Suprapubic skin (tissue), 4 donors: ENCODE data around the gene SRGAP1. TPM values are rescaled to one million over a fixed set of nuclear protein-coding genes. Genes with fewer than 3 reads are reported as not detected.

Experiments
- DNase-seq, 2 donors: peaks; one replicate each; pipeline ENCODE4 v3.0.0-alpha.2; 2019; ENCODE audit warnings: low spot score in 2 of 2
- H3K27ac ChIP-seq: fragments of 200-600 bp; sonication (generic); one replicate; pipeline ENCODE4 v1.5.1; 2019
- H3K27me3 ChIP-seq: fragments of 200-600 bp; sonication (generic); one replicate; pipeline ENCODE4 v1.5.1; 2019
- H3K36me3 ChIP-seq: fragments of 200-600 bp; sonication (generic); one replicate; pipeline ENCODE4 v1.5.1; 2019
- H3K4me1 ChIP-seq: fragments of 200-600 bp; sonication (generic); one replicate; pipeline ENCODE4 v1.5.1; 2019
- H3K4me3 ChIP-seq: fragments of 200-600 bp; sonication (generic); one replicate; pipeline ENCODE4 v1.5.1; 2019; ENCODE audit warnings: mild to moderate bottlenecking
- H3K9me3 ChIP-seq: fragments of 200-600 bp; sonication (generic); one replicate; pipeline ENCODE4 v1.5.1; 2019
- EP300 ChIP-seq: sonication (generic); formaldehyde crosslinking; IDR thresholded peaks from one replicate; pipeline ENCODE4 v1.6.1; 2017; ENCODE audit warnings: antibody characterized with exemption
- POLR2A ChIP-seq, 2 donors: fragments of 450-650 bp; IDR thresholded peaks; one replicate each; pipeline ENCODE4 v1.6.1; 2017; ENCODE audit warnings: antibody characterized with exemption in 2 of 2, mild to moderate bottlenecking in 2 of 2, moderate library complexity in 2 of 2
- POLR2AphosphoS5 ChIP-seq, 3 donors: sonication (generic); formaldehyde crosslinking; IDR thresholded peaks; one replicate each; pipeline ENCODE4 v1.6.1; 2017; ENCODE audit warnings: antibody characterized with exemption in 3 of 3
- WGBS: methylation state at CpG from one replicate; pipeline ENCODE4 v1.1.5; 2018; 5-methylcytosine and 5-hydroxymethylcytosine counted together
- total RNA-seq, 4 donors: library from RNA; depleted of rRNA; stranded (reverse); fragments of >200 nt; gene quantifications; one replicate each; pipeline ENCODE4 v1.1.0, GENCODE V29; 2016
- TF ChIP-seq, protein P1 (sequence below), 2 donors: fragments of 200-600 bp in 1 of 2; fragments of 450-650 bp in 1 of 2; sonication (generic) in 1 of 2; IDR thresholded peaks; one replicate each; pipeline ENCODE4 v1.5.1; 2016 to 2019; ENCODE audit warnings: antibody characterized with exemption in 2 of 2, mild to moderate bottlenecking in 1 of 2, moderate library complexity in 1 of 2

Gene SRGAP1
- total RNA-seq, 4 donors from 2014 or later = 8.4 to 10.9 (median 9.8) TPM

DNA sequence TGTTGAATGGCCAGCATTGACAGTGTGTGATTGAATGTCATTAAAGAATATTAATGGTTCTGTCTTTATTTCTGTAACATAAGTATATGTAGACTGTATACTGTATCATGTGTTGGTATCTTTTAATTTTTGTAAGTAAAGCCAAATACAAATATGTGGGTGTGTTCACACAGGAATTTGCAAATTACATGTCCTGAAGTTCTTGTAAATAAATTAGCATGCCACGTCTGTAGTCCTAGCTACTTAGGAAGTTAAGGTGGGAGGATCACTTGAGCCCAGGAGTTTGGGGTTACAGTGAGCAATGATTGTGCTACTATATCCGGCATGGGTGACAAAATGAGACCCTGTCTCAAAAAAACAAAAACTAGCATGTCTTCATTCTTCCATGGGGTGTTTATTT, 278.5 kb downstream of the SRGAP1 start:
- peaks cover 6% of the 10 kb centered on the region for H3K36me3 ChIP-seq
- H3K9me3 ChIP-seq = no peaks in the 10 kb centered on the region
- WGBS = 67% methylated on average over 2 of the region's 2 CpGs
- no peak overlapping the region for H3K27ac ChIP-seq
- H3K4me3 ChIP-seq = no peak overlapping the region
- H3K4me1 ChIP-seq = no peaks in the 10 kb centered on the region
- H3K27me3 ChIP-seq = no peaks in the 10 kb centered on the region
- TF ChIP-seq EP300 (no peak), POLR2AphosphoS5 (IDR thresholded peaks at IDR 0.05) (no peak), POLR2A (IDR thresholded peaks at IDR 0.05) (no peak)
- TF ChIP-seq, protein P1, sequence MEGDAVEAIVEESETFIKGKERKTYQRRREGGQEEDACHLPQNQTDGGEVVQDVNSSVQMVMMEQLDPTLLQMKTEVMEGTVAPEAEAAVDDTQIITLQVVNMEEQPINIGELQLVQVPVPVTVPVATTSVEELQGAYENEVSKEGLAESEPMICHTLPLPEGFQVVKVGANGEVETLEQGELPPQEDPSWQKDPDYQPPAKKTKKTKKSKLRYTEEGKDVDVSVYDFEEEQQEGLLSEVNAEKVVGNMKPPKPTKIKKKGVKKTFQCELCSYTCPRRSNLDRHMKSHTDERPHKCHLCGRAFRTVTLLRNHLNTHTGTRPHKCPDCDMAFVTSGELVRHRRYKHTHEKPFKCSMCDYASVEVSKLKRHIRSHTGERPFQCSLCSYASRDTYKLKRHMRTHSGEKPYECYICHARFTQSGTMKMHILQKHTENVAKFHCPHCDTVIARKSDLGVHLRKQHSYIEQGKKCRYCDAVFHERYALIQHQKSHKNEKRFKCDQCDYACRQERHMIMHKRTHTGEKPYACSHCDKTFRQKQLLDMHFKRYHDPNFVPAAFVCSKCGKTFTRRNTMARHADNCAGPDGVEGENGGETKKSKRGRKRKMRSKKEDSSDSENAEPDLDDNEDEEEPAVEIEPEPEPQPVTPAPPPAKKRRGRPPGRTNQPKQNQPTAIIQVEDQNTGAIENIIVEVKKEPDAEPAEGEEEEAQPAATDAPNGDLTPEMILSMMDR (IDR thresholded peaks at IDR 0.05) = no peak
- DNase-seq = no peak

DNA sequence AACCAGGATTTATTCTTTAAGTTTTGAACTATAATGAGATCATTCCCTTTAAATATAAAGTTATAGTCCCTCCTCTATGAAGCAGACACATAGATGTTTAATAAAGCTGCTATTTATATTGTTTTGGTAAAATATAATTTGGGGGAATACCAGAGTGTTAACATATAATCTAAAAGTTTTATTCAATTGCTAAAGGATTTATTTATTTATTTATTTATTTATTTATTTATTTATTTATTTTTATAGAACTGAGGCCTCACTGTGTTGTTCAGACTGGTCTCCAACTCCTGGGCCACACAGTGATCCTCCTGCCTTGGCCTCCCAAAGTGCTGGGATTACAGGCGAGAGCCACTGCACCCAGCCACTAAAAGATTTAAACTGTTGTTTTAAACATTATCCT, 278.9 kb downstream of the SRGAP1 start:
- H3K36me3 ChIP-seq = peaks cover 9% of the 10 kb centered on the region
- H3K4me3 ChIP-seq = no peak overlapping the region
- DNase-seq = no peak
- no peaks in the 10 kb centered on the region for H3K4me1 ChIP-seq
- no peak for TF ChIP-seq EP300
- no peak for TF ChIP-seq POLR2AphosphoS5 (IDR thresholded peaks at IDR 0.05)
- no peak for TF ChIP-seq POLR2A (IDR thresholded peaks at IDR 0.05)
- TF ChIP-seq, protein P1 (IDR thresholded peaks at IDR 0.05) = no peak
- H3K9me3 ChIP-seq = no peaks in the 10 kb centered on the region
- 96% methylated on average over 1 of the region's 1 CpG for WGBS
- H3K27ac ChIP-seq = no peak overlapping the region
- no peaks in the 10 kb centered on the region for H3K27me3 ChIP-seq

DNA sequence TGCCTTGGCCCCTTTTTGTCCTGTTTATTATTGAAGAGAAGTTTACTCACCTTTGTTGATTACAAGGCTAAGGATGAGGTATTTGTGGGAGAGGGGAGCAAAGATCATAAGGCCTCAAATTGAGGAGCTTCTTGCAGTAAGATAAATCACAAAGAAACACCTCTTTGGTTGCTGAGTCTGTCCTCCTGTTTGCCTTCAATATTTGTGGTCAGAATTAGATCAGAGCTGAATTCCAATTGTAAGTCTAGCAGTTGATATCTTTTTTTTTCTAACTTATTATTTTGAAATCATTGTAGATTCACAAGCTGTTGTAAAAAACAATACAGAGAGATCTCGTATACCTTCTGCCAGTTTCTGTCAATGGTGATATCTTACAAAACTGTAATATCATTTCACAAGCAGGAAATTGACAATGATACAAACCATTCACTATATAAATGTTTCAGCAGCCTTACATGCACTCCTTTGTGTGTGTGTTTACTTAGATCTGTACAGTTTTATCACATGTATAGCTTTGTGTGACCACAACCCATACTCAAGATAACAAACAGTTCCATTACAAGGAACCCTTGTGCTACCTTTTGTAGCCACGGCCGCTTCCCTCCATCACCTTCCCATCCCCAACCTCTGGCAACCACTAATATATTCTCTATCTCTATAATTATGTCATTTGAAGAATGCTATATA, 280.2 kb downstream of the SRGAP1 start:
- Histone ChIP-seq H3K36me3 (peaks cover 14% of the 10 kb centered on the region), H3K4me3 (no peak overlapping the region), H3K27me3 (no peaks in the 10 kb centered on the region), H3K4me1 (no peaks in the 10 kb centered on the region), H3K9me3 (no peaks in the 10 kb centered on the region), H3K27ac (no peak overlapping the region)
- no peak for DNase-seq
- 91% methylated on average over 3 of the region's 3 CpGs for WGBS
- TF ChIP-seq EP300 = no peak
- TF ChIP-seq, protein P1 (IDR thresholded peaks at IDR 0.05) = no peak
- TF ChIP-seq POLR2AphosphoS5 (IDR thresholded peaks at IDR 0.05) = no peak
- no peak for TF ChIP-seq POLR2A (IDR thresholded peaks at IDR 0.05)

DNA sequence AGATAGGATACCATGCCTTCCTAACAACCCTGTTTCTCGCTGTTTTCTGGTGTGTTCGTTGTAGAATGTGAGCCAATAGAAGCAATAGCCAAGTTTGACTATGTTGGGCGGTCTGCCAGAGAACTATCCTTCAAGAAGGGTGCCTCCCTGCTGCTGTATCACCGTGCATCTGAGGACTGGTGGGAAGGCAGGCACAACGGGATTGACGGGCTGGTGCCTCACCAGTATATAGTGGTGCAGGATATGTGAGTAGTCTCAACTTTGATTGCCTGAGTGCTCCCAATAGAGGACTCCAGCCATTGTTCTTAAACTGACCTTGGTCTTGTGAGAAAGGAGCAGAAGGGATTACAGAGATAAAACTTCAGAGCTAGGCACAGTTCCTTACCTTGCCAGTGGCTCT, 281.4 kb downstream of the SRGAP1 start:
- Histone ChIP-seq H3K4me3 (no peak overlapping the region), H3K36me3 (peaks cover 22% of the 10 kb centered on the region), H3K27me3 (no peaks in the 10 kb centered on the region), H3K9me3 (no peaks in the 10 kb centered on the region), H3K27ac (no peak overlapping the region), H3K4me1 (no peaks in the 10 kb centered on the region)
- TF ChIP-seq EP300 (no peak), POLR2A (IDR thresholded peaks at IDR 0.05) (no peak), POLR2AphosphoS5 (IDR thresholded peaks at IDR 0.05) (no peak)
- TF ChIP-seq, protein P1 (IDR thresholded peaks at IDR 0.05) = no peak
- DNase-seq = no peak
- 67% methylated on average over 6 of the region's 6 CpGs for WGBS

DNA sequence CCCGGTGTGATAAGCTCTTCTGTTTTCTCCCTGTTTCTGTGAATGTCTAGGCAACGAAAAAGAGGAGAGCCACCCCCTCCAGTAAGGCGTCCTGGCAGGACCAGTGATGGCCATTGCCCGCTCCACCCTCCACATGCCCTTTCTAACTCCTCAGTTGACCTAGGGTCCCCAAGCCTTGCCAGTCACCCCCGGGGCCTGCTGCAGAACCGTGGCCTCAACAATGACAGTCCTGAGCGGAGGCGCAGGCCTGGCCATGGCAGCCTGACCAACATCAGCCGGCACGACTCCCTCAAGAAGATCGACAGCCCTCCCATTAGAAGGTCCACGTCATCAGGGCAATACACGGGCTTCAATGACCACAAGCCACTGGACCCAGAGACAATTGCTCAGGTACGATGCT, 283.3 kb downstream of the SRGAP1 start:
- Histone ChIP-seq H3K27ac (no peak overlapping the region), H3K4me3 (no peak overlapping the region), H3K4me1 (no peaks in the 10 kb centered on the region), H3K27me3 (no peaks in the 10 kb centered on the region), H3K9me3 (no peaks in the 10 kb centered on the region), H3K36me3 (peaks cover 31% of the 10 kb centered on the region)
- no peak for TF ChIP-seq POLR2A (IDR thresholded peaks at IDR 0.05)
- TF ChIP-seq POLR2AphosphoS5 (IDR thresholded peaks at IDR 0.05) = no peak
- TF ChIP-seq EP300 = no peak
- TF ChIP-seq, protein P1 (IDR thresholded peaks at IDR 0.05) = no peak
- WGBS = 95% methylated on average over 14 of the region's 14 CpGs
- no peak for DNase-seq
